Measurements from ENCODE around the gene MYO18A.

MYO18A gene

DNA sequence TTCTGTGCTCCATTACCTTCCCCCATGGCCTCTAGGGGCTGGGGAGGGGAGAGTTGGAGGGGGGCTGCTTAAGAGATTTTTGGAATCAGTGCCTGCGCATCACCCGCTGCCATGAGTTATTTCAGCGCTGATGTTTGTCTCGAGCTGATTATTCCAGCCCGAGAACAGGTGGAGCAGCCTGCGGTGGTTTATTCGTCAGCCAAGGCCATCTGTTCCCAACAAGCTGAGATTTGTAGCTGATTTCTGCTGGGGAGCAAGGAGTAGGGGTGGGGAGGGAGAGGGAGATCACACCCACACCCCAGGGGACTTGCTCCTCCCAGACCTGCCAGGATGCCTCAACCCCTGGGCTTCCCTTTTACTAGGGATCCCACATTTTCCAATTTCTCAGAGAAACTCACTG, 114.2 kb downstream of the MYO18A start:
- H3K27me3 ChIP-seq (ENCODE audit: low read depth) = no peaks in the 10 kb centered on the region; the same call in 1 of the 2 replicates
- DNase-seq (ENCODE audit: low spot score in 2 of 2) = no peak
- H3K4me1 ChIP-seq = no peaks in the 10 kb centered on the region
- in situ Hi-C loops (cut with MboI; ENCODE audit: low sequenced_read_pairs) = no loop called here
- H3K4me3 ChIP-seq = no peak overlapping the region
- no peaks in the 10 kb centered on the region for H3K36me3 ChIP-seq (replicated peaks)
- no peaks in the 10 kb centered on the region for H3K9me3 ChIP-seq

DNA sequence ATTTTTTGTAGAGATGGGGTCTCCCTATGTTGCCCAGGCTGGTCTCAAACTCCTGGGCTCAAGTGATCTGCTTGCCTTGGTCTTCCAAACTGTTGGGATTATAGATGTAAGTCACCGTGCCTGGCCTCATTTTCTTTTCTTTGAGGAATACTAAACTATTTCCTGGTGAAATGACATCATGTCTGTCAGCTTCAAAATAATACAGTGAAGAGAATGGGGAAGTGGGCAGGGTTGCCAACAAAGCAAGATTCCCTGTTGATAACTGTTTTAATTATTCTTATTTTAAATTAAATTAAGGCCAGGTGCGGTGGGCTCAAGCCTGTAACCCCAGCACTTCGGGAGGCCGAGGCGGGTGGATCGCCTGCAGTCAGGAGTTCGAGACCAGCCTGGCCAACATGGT, 116.2 kb downstream of the MYO18A start:
- DNase-seq (ENCODE audit: low spot score in 2 of 2) = no peak
- no peaks in the 10 kb centered on the region for H3K9me3 ChIP-seq
- H3K4me3 ChIP-seq = no peak overlapping the region
- in situ Hi-C loops (cut with MboI; ENCODE audit: low sequenced_read_pairs) = no loop called here
- H3K4me1 ChIP-seq = no peaks in the 10 kb centered on the region
- H3K27me3 ChIP-seq (ENCODE audit: low read depth) = no peaks in the 10 kb centered on the region; the same call in 1 of the 2 replicates
- H3K36me3 ChIP-seq (replicated peaks) = no peaks in the 10 kb centered on the region

DNA sequence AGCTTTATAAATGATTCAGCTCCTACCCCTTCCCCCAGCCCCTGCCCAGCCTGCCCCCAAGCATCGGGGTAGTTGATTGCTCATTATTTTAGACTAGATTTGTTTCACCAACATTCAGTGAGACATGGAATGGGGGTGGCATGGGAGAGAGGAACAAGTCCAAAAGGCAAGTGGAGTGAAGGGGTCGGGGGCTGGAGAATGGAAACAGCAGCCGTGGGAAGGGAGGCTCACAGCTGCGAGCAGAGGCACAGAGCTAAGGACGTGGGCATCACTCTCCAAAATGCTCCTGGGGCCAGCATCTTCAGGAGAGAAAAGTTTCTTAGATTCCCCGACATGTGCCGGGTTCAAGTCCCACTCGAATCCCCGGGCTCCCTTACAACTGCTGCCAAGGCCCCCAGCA, 118.0 kb downstream of the MYO18A start:
- H3K27me3 ChIP-seq (ENCODE audit: low read depth) = no peaks in the 10 kb centered on the region; the same call in 1 of the 2 replicates
- H3K4me3 ChIP-seq = no peak overlapping the region
- no peak for DNase-seq (ENCODE audit: low spot score in 2 of 2)
- no peaks in the 10 kb centered on the region for H3K36me3 ChIP-seq (replicated peaks)
- H3K4me1 ChIP-seq = no peaks in the 10 kb centered on the region
- in situ Hi-C loops (cut with MboI; ENCODE audit: low sequenced_read_pairs) = no loop called here
- H3K9me3 ChIP-seq = no peaks in the 10 kb centered on the region

DNA sequence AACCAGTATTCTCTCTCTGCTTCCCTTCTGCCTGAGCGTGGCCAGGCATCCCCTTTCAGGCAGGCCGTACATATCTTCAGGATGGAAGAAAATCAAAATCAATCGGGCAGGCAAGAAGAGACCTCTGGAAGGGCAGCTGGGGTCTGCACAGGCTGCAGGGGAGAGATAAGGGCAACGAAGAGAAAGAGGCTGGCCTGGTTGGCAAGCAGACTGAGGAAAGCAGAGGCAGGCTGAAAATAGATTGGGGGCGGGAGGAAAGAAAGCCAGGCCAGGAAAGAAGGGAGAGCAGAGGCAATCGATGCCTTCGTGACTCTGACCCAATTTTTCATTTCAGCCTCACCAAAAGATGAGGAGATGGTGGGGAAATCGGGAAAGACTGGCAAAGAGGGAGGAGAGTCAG, 119.2 kb downstream of the MYO18A start:
- Histone ChIP-seq H3K4me3 (no peak overlapping the region), H3K4me1 (no peaks in the 10 kb centered on the region)
- in situ Hi-C loops (cut with MboI; ENCODE audit: low sequenced_read_pairs) = no loop called here

DNA sequence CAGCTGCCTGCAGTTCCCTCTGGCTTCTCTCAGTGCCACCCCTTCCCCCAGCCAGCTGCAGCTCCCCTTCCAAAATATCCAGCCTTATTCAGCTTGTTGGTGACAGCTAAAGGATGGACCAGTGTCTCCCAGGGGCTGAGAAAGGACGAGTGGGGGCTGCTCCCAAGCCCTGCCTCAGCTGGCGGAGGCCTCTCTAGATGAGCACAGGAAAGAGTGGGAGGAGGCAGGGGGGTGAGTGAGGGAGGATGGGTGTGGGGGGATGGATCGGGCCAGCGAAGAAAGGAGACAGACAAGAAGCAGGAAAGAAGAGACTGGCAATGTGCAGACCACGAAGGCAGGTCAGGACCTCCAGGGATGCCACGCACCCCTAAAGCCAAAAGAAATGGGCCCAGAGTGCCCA, 119.7 kb downstream of the MYO18A start:
- Histone ChIP-seq H3K27me3 (ENCODE audit: low read depth) (no peaks in the 10 kb centered on the region), H3K4me3 (no peak overlapping the region), H3K4me1 (no peaks in the 10 kb centered on the region), H3K36me3 (replicated peaks) (no peaks in the 10 kb centered on the region), H3K9me3 (no peaks in the 10 kb centered on the region)
- in situ Hi-C loops (cut with MboI; ENCODE audit: low sequenced_read_pairs) = no loop called here
- no peak for DNase-seq (ENCODE audit: low spot score in 2 of 2)

More for the DNA sequence above, 119.2 kb downstream of the MYO18A start:
- Histone ChIP-seq H3K9me3 (no peaks in the 10 kb centered on the region), H3K36me3 (replicated peaks) (no peaks in the 10 kb centered on the region), H3K27me3 (ENCODE audit: low read depth) (no peaks in the 10 kb centered on the region)
- DNase-seq (ENCODE audit: low spot score in 2 of 2) = no peak

DNA sequence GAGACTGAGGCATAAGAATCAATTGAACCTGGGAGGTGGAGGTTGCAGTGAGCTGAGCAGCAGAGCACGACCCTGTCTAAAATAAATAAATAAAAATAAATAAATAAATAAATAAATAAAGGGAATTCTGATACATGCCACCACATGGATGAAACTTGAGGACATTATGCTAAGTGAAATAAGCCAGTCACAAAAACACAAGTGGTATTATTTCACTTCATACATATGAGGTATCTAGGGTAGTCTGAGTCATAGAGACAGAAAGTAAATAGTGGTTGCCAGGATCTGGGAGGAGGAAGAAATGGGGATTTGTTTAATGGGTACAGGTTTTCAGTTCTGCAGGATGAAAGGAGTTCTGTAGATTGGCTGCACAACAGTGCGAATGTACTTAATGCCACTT, 120.9 kb downstream of the MYO18A start:
- Histone ChIP-seq H3K27me3 (ENCODE audit: low read depth) (no peaks in the 10 kb centered on the region), H3K4me3 (no peak overlapping the region), H3K9me3 (no peaks in the 10 kb centered on the region), H3K4me1 (no peaks in the 10 kb centered on the region), H3K36me3 (replicated peaks) (no peaks in the 10 kb centered on the region)
- no peak for DNase-seq (ENCODE audit: low spot score in 2 of 2)
- in situ Hi-C loops (cut with MboI; ENCODE audit: low sequenced_read_pairs) = no loop called here

DNA sequence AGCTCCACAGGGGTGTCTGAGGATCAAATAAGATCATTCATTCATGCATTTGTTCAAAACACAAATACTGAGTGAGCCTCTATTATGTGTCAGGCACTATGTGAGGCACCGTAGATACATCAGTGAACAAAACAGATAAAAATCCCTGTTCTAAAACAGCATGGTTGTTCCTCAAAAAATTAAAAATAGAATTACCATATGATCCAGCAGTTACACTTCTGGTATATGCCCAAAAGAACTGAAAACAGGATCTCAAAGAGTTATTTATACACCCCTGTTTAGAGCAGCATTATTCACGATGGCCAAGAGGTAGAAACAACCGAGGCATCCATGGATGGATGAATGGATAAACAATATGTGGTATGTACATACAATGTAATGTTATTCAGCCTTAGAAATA, 121.8 kb downstream of the MYO18A start:
- H3K4me1 ChIP-seq = no peaks in the 10 kb centered on the region

DNA sequence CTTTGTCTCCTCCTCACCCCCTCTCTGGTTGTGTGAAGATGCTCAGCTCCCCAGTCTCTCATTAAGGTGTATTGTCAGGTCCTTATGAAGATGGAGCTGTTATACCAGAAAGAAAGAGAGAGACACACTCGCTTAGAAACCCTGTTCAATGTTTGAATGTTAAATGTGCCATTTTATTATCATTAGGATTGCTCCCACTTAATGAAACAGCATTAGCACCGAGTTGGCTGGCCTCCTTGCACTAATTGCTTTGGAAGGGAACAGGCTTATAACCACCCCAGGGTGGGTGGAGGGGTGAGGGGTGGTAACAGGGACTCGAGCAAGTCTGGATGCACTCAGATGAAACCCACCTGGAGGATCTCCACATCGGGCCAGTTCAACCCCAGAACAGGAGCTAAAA, 122.8 kb downstream of the MYO18A start:
- Histone ChIP-seq H3K9me3 (no peaks in the 10 kb centered on the region), H3K4me1 (no peaks in the 10 kb centered on the region), H3K27me3 (ENCODE audit: low read depth) (no peaks in the 10 kb centered on the region), H3K36me3 (replicated peaks) (no peaks in the 10 kb centered on the region), H3K4me3 (no peak overlapping the region)
- in situ Hi-C loops (cut with MboI; ENCODE audit: low sequenced_read_pairs) = no loop called here
- no peak for DNase-seq (ENCODE audit: low spot score in 2 of 2)

More for the DNA sequence above, 121.8 kb downstream of the MYO18A start:
- Histone ChIP-seq H3K9me3 (no peaks in the 10 kb centered on the region), H3K36me3 (replicated peaks) (no peaks in the 10 kb centered on the region), H3K4me3 (no peak overlapping the region), H3K27me3 (ENCODE audit: low read depth) (no peaks in the 10 kb centered on the region)
- in situ Hi-C loops (cut with MboI; ENCODE audit: low sequenced_read_pairs) = no loop called here
- DNase-seq (ENCODE audit: low spot score in 2 of 2) = no peak

DNA sequence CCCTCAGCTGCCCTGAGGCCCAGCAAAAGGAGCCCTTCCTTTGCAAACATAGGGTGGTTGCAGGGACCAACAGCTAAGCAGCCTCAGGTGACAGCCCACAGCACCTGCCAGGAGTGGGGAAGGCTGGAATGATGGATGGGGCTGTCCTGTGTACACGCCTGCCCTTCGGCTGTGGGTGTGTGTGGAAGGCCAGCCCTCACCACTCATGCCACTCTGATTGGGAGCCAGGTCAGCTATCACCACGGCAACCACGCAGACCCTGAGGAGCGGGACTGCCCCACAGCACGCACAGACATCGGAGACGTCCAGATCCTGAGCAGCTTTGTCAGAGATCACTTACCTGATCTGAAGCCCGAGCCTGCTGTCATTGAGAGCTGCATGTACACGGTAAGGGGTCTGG, 125.4 kb downstream of the MYO18A start:
- H3K27me3 ChIP-seq (ENCODE audit: low read depth) = no peaks in the 10 kb centered on the region
- no peaks in the 10 kb centered on the region for H3K36me3 ChIP-seq (replicated peaks)
- no peak for DNase-seq (ENCODE audit: low spot score in 2 of 2)
- no peak overlapping the region for H3K4me3 ChIP-seq
- in situ Hi-C loops (cut with MboI; ENCODE audit: low sequenced_read_pairs) = no loop called here
- no peaks in the 10 kb centered on the region for H3K4me1 ChIP-seq
- no peaks in the 10 kb centered on the region for H3K9me3 ChIP-seq

DNA sequence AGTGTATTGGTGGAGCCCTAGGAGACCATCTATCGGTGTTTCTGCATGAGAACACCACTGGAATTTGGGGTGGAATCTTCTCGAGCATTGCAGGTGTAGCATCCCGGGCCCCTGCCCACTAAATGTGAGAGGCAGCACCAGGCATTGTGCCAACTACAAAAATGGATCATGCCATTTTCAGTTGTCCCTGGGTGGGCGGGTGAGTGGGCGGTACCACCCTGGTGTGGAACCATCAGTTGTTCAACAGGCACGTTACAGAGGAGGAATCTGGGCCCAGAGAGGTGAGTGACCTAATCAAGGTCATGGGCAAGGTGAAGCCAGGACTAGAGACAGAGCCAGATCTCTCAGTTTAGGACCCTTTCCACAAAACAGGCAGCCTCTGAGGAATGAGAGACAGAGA, 128.5 kb downstream of the MYO18A start:
- no peaks in the 10 kb centered on the region for H3K36me3 ChIP-seq (replicated peaks)
- H3K4me1 ChIP-seq = no peaks in the 10 kb centered on the region; the same call in 1 of the 2 replicates
- in situ Hi-C loops (cut with MboI; ENCODE audit: low sequenced_read_pairs) = no loop called here
- H3K27me3 ChIP-seq (ENCODE audit: low read depth) = no peaks in the 10 kb centered on the region
- DNase-seq (ENCODE audit: low spot score in 2 of 2) = no peak
- no peak overlapping the region for H3K4me3 ChIP-seq
- H3K9me3 ChIP-seq = no peaks in the 10 kb centered on the region

DNA sequence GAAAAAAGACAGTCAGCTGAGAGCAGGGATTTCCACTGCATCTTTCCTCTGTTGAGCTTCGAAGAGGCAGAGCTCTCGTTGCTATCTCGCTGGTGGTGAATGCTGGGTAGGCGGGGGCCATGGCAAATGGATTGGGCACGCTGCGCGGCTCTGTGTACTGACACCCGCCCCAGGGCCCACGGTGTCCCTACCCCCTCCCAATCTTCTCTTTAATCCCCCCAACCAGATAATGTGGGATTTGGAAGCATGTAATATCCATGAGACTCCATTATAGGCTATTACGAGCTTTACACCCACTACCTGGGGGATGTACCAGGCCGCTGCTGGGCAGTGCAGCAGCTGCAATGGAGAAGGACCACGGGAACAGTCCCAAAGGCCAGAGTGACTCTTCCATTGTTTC, 129.0 kb downstream of the MYO18A start:
- in situ Hi-C loops (cut with MboI; ENCODE audit: low sequenced_read_pairs) = no loop called here
- Histone ChIP-seq H3K4me3 (no peak overlapping the region), H3K4me1 (no peaks in the 10 kb centered on the region; the same call in 1 of the 2 replicates), H3K9me3 (no peaks in the 10 kb centered on the region), H3K36me3 (replicated peaks) (no peaks in the 10 kb centered on the region), H3K27me3 (ENCODE audit: low read depth) (no peaks in the 10 kb centered on the region)
- DNase-seq (ENCODE audit: low spot score in 2 of 2) = no peak

DNA sequence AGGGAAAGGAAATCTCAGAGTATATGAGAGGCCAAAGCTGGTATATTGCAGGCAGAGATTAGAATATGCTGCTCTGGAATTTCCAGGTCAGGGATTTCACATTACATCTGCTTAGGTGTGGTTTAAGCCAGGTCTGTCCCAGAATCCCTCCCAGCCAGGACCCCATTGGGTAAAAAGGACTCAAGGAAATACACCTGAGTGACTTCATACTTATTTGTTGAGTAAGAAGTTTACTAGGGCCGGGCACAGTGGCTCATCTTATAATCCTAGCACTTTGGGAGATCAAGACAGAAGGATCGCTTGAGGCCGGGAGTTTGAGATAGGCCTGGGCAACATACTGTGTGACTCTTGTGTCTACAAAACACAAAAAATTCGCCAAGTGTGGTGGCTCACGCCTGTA, 130.0 kb downstream of the MYO18A start:
- Histone ChIP-seq H3K36me3 (replicated peaks) (no peaks in the 10 kb centered on the region), H3K4me3 (no peak overlapping the region), H3K27me3 (ENCODE audit: low read depth) (no peaks in the 10 kb centered on the region), H3K4me1 (no peaks in the 10 kb centered on the region; the same call in 1 of the 2 replicates), H3K9me3 (no peaks in the 10 kb centered on the region)
- in situ Hi-C loops (cut with MboI; ENCODE audit: low sequenced_read_pairs) = no loop called here
- DNase-seq (ENCODE audit: low spot score in 2 of 2) = no peak

DNA sequence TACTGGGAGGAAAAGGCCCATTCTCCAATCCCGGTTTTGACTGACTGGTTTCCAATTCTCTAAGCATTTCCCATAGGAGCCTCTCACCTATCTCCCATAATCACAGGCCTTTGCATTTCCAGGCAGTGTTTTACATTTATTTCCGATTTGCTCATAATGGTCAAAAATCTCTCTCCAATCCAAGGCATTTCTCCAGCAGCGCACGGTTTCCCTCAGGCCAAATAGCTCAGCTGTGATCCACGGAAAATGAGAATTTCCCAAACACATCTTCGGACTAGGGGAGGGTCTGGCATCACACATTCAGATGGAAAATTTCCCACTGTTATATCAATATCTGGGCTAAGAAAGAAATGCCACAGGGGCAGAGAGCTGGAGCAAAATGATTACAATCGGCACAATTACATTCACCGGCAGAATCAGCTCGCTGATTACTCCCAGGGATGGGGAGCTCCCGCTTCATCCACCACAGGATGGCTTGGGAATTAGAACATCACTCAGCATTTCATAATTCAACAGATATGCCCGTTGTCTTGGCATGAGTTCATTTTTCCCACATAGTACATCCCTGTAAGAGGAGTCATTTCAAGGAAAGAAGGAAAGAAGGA, 130.6 kb downstream of the MYO18A start:
- DNase-seq (ENCODE audit: low spot score in 2 of 2) = no peak
- Histone ChIP-seq H3K27me3 (ENCODE audit: low read depth) (no peaks in the 10 kb centered on the region), H3K4me3 (no peak overlapping the region), H3K36me3 (replicated peaks) (no peaks in the 10 kb centered on the region), H3K4me1 (no peaks in the 10 kb centered on the region; the same call in 1 of the 2 replicates), H3K9me3 (no peaks in the 10 kb centered on the region)
- in situ Hi-C loops (cut with MboI; ENCODE audit: low sequenced_read_pairs) = no loop called here

DNA sequence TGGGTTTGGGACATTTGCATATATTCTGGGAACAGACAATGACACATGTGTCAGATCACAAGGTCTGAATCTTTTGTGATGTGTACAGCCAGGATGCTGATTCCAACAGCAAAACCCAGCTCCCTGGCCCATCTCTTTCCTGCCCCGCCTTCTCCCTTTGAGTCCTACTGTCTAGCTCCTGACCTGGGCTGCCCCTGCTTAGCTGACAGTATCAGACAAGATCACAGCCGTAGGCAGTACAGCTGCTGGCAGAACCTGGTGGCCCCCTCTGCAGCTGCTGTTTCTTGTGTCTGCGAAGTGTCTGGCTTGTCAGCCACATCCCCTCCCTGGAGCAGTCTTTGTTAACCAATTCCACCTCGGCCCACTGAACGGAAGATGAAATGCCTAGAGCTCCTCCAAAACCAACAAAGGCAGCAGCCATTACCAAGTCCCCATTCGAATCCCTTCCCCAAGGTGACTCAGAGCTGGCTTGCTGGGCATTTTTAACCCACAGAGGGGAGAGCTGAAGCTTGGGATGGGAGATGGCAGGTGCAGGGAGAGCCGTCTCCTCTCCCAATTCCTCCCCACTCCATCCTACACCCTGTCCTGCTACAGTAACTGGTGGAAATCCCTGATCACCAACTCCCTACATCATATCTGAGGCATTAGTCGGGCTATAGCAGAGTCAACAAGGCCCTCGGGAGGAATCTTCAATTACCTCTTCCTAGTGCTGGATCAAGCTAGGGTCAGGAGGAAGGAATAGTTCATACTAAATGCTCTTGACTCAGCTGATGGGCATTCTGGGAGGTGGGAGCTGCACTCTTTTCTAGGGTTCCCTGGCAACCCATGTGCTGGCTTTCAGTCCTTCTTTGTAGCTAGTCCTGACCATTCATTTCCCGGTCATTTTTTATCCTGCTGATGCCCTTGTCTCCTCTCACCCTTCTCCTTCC, 131.5 kb downstream of the MYO18A start:
- Histone ChIP-seq H3K4me1 (no peaks in the 10 kb centered on the region; the same call in 1 of the 2 replicates), H3K36me3 (replicated peaks) (no peaks in the 10 kb centered on the region), H3K4me3 (no peak overlapping the region), H3K27me3 (ENCODE audit: low read depth) (no peaks in the 10 kb centered on the region), H3K9me3 (no peaks in the 10 kb centered on the region)
- in situ Hi-C loops (cut with MboI; ENCODE audit: low sequenced_read_pairs) = no loop called here
- DNase-seq (ENCODE audit: low spot score in 2 of 2) = peak in 1 of 2 experiments; percentile 52
